ENCODE results near the gene CLASP1. TPM values are rescaled to one million over a fixed set of nuclear protein-coding genes. Genes with fewer than 3 reads are reported as not detected.

The CLASP1 gene
- total and polyA plus RNA-seq, 2 donors (not counting 3 experiments of a cell fraction or from before 2014, with no cell fraction given): 10.0 to 57.9 TPM

- H4K20me1 ChIP-seq (replicated peaks; ENCODE audit: control insufficient read depth, extremely low read depth, insufficient read depth, low read length): no peaks in the 10 kb centered on the region
- H3K27me3 ChIP-seq (ENCODE audit: control insufficient read depth in 2 of 2, insufficient read depth in 2 of 2, low read length in 2 of 2): no peaks in the 10 kb centered on the region
- TF ChIP-seq MAX (IDR thresholded peaks at IDR 0.05; ENCODE audit: insufficient read depth, insufficient read length) (no peak), CTCF (IDR thresholded peaks at IDR 0.05; ENCODE audit: extremely low read depth in 1 of 2, insufficient read depth in 1 of 2, low read depth in 1 of 2, low read length in 2 of 2) (no peak), FOS (IDR thresholded peaks at IDR 0.05; ENCODE audit: borderline replicate concordance, insufficient read depth, low read length) (no peak), GATA2 (IDR thresholded peaks at IDR 0.05; ENCODE audit: insufficient read depth, insufficient read length, low read depth, low read length) (no peak), POLR2A (IDR thresholded peaks at IDR 0.05; ENCODE audit: low read depth, low read length) (no peak), EZH2 (IDR thresholded peaks at IDR 0.05; ENCODE audit: borderline replicate concordance, low read depth, low read length, severe bottlenecking) (no peak), MYC (IDR thresholded peaks at IDR 0.05; ENCODE audit: low read depth, low read length) (no peak), POLR2AphosphoS5 (IDR thresholded peaks at IDR 0.05; ENCODE audit: insufficient read depth, low read depth, low read length) (no peak), JUN (IDR thresholded peaks at IDR 0.05; ENCODE audit: borderline replicate concordance, insufficient read depth, insufficient read length, low read depth) (no peak)
- no peak overlapping the region for H3K9ac ChIP-seq (replicated peaks; ENCODE audit: extremely low read depth, insufficient read depth, low read length)
- no TSS peak for BruUV-seq (replicated peaks)
- no peak overlapping the region for H2AFZ ChIP-seq (ENCODE audit: low read depth, low read length)
- intact Hi-C loops (cut with micrococcal nuclease): no loop called here
- H3K4me3 ChIP-seq (replicated peaks in 1 of 3; ENCODE audit: insufficient read depth in 1 of 3, low read depth in 1 of 3, low read length in 3 of 3): no peak overlapping the region
- H3K9me3 ChIP-seq (replicated peaks; ENCODE audit: control insufficient read depth, insufficient read depth, low read length): no peaks in the 10 kb centered on the region
- no peak for DNase-seq (ENCODE audit: low read depth, low spot score)
- CTCF ChIA-PET: interaction anchor here (1.6 kb wide), 1 partner anchor 21 kb away, joined by 5 read pairs; no protein-coding TSS in a partner anchor
- H3K36me3 ChIP-seq (ENCODE audit: control insufficient read depth in 2 of 2, extremely low read depth in 1 of 2, insufficient read depth in 2 of 2, low read length in 2 of 2): peaks cover 0 to 8% of the 10 kb centered on the region in 2 experiments
- H3K4me1 ChIP-seq (ENCODE audit: control insufficient read depth, extremely low read depth, insufficient read depth, low read length): no peaks in the 10 kb centered on the region
- dilution Hi-C loops (cut with MboI; ENCODE audit: extremely low pct_ligation_motif_present, low sequenced_read_pairs): no loop called here
- H3K27ac ChIP-seq (ENCODE audit: insufficient read depth, low read depth, low read length): no peak overlapping the region
- POLR2A ChIA-PET: no interaction called here
- no peaks in the 10 kb centered on the region for H3K9me1 ChIP-seq (replicated peaks; ENCODE audit: control insufficient read depth, extremely low read depth, insufficient read depth, low read length)
- H3K79me2 ChIP-seq (ENCODE audit: control insufficient read depth, insufficient read depth, low read length): no peaks in the 10 kb centered on the region
- H3K4me2 ChIP-seq (ENCODE audit: insufficient read depth, low read length): no peak overlapping the region
- FAIRE-seq: no peak
Observed at GRCh38 chr2:121335294-121336290, 313.7 kb downstream of the CLASP1 start.

All from endothelial cell of umbilical vein (primary cell).